ENCODE data around the gene GRIN3A.
"Not testable (repeated sequence)": the region's sequence is repeated elsewhere in the genome, so short reads cannot be mapped to it uniquely, and the experiment has no call there.

Gene GRIN3A

DNA sequence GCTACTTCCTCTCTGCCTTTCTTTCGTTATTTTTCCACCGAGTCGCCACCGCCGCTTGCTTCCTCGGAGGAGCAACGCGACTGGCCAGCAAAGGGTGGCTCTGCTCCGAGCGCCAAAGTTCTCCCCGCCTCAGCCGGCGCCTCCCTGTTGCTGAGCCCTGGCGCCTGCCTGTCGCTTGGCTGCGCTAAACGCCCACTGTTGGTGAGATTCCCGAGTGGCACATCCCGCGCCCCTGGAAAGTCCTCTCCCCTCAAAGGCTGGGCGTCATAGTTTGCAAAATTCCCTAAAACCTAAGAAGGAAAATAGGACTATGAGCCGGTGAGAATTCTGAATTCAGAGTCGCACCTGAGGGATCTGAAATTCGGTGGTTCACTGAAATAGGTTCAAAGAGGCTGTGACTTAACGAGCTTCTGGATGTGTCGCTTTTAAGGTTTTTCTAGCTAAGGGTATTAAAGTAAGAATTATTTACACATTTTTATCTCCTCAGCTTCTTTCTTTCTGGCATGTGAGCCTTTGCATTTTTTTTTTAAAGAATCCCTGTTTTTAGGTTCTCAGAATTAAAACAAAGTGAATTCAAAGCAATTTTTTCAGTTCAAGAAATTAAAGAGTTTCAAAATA is at the start of gene GRIN3A:
TSS of gene GRIN3A (minus strand) at position 82 of the 618 bp plus-strand sequence. CDS start 668 bp downstream, outside the sequence.
- peak in 26 of 56 donors; percentile 3 to 73 (median 28) for DNase-seq

DNA sequence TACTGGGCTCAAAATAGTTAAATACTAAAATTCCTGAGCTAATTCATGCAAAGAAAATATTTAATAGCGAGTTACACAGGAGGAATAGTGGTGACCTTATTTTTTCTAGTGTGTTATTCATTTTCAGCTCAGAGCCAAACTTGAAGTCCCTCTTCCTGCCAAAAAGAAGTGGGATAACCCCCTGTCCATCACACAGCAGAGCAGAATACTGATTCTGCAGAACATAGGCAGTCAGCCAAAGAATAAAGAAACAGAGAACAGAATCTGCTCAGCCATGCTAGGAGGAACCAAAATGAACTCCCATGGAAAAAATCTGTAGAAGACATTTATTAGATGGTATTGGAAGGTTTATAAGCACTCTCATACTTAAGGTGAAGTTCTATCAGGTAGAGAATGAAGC is 49.4 kb upstream of the GRIN3A start:
- no peak for DNase-seq

DNA sequence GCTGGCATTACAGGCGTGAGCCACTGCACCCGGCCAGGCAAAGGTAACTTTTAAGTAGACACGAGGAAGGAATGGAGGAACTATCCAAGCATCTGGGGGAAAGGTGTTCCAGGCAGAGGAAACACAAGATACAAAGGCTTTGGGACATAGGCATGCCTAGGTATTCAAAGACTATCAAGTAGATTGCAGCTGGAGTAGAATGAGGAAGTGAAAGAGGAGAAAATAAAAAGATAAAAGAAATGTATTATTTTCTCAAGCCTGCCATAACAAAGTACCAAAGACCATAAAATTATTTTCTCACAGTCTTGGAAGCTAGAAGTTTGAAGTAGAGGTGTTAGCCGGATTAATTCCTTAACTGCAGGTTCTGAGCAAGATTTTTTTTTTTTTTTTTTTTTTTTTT is 39.9 kb upstream of the GRIN3A start:
- no peak for DNase-seq

DNA sequence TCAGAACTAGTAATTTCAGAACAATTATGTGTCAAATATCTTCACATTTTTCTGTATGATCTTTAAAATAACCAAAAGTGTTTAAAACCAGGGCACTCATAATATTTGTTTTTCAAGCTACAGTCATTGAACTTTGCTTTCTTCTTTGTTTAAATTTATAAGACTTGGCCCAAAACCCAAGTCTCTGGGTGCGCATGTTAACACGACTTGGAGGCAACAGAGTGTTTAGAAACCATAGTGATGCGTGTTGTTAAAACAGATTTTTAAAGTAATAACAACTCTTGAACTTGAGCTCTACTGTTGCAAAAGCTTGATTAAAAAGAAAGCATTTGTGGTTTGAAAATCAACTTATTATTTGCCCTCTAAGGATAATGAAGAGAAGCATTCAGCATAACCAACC is 26.0 kb upstream of the GRIN3A start:
- no peak for DNase-seq

DNA sequence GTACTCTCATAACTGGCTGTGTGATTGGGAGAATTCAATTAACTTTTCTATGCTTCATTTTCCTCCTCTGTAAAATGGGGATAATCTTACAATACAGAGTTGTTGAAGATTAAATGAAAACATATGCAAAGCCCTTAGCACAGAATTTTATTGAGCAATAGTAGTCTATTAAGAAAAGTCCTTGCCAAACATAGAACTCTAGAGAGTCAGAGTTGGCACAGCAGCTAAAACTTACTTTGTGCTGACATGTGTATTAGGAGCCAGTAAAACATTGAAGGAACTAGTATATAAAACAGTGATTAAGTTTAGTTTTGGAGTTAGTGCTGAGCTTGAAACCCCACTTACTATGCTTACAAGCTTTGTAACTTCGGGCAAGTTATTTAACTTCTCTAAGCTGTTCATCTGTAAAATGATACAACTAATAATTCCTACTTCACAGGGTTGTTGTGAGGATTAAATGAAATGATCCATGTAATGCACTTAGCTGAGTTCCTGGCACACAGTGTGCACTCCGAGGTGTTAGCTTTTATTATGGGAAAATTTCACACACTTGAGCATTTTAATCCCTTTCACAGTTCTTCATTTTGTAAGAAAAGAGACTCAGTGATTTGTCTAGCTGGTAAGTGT is 20.0 kb upstream of the GRIN3A start:
- no peak for DNase-seq

DNA sequence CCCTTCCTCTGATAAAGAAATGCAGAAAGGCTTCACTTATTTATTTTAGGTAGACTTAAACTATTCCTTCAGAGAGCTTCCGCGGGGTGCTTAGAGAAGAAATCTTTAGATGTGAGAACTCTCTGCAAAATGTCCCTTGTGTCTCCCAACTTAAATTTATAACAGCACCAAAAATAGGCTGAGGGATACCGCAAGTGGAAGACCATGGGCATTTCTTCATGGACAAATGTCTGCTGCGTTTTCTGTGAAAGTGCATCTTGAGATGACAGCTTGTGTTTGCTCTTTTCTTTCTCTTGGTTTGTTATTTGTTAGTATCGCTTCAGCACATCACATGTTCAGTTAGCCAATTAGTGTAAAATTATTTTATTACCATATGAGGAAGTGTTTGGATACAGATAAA is 15.3 kb upstream of the GRIN3A start:
- no peak for DNase-seq

DNA sequence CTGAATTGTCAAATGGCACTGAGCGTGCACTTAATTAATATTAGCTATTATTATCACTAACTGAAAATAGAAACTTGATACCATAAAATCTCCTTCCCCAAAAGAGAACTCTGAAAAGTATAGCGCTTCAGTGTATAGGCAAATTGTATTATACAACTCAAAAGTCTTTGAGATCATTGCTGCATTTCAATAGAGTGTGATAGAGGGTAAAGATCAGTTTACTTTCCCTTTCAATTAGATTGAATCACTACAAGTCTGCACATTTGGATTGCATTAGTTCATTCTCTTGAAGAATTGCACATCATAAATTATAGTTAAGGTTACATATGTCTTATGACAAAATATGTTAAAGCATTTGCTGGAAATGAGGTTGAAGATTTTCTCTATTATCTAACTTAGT is 13.4 kb upstream of the GRIN3A start:
- DNase-seq = no peak

DNA sequence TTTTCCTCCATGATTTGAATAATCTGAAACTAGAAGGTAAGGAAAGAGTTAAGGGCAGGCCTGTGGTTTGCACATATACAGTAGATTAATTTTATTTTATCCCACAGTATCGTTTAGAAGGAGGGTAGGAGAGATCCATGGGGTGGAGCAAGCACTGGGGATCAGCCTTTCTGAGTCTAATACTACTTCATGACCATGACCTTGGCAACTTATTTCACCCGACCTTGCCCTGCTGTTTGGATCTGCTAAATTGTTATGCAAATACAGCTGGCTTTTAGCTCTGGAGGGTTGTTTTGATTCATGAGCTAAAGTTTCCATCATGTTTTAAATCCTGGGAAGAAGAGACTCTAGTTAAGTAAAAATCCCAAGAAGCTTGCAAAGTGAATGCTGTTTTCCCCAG is 864 bp upstream of the GRIN3A start:
- DNase-seq = no peak

DNA sequence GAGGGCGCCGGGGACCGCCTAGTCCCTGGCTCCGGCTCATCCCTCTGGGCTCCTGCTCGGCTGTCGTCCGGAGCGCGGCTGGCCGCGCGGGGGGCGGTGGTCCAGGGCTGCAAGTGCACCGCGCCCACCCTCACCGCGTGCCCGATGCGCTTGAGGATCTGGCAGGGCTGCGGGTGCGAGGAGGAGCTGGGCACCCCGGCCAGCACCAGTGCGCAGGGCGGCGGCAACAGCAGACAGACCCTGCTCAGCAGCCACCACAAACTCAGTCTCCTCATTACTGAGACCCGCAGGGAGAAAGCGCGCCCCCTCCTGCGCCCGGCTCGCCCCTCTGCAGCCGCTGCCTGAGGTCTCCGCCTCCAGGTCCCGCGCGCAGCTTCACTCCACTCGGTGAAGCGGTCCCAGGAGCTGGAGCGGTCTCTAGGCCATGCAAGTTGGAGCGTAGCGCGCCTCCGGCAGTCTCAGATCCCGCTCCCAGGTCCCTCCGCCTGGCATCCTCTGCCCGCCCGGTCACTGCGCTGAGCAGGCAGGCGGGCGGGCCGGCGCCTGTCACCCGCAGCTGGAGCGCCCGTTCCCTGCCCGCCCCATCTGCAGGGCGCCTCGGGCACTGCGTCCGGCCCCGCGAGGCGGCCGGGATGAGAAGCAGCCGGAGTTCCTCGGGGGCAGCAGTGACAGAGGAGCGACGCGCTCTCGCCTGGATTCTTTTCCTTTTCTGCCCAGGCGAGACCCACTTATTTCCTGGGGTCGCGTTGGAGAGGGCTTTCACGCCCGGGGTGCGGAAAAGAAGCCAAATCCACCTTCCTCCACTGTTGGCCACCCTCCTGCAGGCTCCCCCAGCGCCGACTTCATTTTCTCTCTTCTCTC is 512 bp downstream of the GRIN3A start:
- peak in 4 of 56 donors; percentile 5 to 34 (median 16) for DNase-seq

DNA sequence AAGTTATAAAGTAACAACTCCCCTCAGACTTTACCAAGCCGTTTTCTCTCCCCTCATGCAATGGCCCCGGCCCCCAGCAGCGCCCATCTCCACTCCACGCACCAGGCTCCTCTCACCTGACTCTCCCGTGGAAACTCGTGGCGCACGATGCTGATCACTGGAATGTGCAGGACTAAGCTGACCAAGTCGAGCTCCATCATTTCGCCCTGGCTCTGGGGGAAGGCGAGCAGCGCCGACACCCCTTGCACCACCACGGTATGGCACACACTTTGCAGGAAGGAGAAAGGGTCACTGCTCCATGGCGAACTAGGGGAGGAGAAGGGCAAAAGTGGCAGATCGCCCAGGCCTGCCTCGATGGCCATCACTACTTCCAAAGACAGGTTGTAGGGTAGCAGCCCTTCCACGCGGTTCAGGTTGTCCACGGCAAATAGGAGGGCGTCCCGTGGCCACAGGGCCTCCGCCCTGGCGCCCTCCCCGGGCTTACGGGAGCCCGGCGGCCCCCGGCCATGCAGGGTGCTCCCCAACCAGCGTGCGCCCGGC is 1.2 kb downstream of the GRIN3A start:
- peak in 1 of 56 donors; percentile 1 for DNase-seq

DNA sequence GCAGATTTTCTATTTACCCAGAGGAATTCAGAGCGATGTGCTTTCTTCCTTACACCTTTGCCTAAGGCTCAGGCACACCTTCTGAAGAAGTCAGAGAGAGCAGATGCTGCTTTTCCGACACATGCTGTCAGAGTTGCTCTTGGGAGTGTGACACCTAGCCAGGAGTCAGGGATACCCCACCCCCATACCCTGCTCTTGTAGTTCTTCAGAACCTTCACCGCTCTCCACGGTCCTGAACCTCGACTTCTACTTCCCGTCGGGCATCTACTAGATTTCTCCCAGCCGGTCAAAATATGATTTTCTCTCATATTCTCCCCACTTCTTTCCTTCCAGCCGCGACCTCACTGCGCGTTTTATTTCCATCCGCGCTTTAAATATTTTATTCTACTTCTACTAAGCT is 1.7 kb downstream of the GRIN3A start:
- no peak for DNase-seq

DNA sequence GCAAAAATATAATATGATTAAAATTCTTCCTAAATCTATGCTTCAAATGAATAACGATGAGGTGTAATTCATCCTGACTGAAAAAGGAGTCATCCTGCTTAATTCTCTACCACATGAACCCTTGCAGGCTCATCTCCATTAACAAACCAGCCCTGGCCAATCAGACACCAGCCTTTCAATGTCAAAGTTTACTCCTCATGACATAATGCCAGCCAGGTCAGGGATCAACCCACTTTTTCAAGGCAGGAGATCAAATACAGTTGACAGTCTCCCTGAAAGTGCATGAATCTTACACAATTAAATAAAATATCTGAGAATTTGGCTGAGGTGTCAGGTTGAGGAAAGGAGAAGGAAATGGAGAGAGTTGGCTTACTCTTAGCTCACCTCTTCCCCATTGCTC is 7.0 kb downstream of the GRIN3A start:
- no peak for DNase-seq

DNA sequence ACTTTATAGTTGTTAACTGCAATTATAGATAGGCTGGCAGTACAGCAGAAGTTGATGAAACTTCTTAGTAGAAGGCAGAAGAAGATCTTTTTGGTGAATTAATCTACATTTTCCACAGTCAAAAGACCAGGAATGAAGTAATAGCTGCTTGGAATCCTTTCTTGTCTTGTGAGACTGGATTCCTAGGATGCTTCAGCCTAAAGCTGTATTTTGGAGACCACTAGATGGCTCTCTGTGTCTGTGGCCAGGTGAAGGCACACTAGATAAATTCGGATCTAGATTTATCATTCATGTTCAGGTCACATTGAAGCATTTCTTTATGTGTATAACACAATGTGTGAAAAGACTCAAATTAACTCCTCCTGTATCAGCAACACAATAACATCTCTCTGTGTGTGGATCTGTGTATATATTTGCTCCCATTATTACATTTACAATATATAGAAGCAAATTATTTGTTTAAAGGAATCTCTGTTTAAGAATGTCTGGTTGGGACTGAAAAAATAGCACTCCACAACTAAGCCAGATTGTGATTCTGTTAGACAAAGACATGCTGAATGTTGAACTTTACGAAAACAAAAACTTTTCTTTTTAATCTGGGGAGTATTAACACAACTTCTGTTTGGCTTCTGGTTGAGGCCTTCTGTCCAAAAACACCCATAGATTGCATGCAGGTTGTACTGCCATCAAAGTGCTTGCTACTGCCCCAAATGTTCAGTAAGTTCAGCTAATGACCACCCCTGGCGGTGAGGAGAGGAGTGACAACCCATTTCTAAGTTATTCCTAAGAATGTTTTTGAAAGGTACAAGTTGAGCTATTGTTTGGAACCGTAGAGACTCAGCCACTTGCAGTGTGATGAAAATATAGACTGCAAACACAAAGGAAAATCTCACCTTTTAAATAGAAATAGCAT is 10.6 kb downstream of the GRIN3A start:
- peak in 1 of 56 donors; percentile 18 for DNase-seq

DNA sequence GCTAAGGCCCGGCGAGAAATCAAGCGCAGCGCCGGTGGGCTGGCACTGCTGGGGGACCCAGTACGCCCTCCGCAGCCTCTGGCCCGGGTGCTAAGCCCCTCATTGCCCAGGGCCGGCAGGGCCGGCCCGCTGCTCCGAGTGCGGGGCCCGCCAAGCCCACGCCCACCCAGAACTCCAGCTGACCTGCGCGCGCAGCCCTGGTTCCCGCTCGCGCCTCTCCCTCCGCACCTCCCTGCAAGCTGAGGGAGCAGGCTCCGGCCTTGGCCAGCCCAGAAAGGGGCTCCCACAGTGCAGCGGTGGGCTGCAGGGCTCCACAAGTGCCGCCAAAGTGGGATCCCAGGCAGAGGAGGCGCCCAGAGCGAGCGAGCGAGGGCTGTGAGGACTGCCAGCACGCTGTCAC is 14.2 kb downstream of the GRIN3A start:
- DNase-seq = not testable (repeated sequence)

DNA sequence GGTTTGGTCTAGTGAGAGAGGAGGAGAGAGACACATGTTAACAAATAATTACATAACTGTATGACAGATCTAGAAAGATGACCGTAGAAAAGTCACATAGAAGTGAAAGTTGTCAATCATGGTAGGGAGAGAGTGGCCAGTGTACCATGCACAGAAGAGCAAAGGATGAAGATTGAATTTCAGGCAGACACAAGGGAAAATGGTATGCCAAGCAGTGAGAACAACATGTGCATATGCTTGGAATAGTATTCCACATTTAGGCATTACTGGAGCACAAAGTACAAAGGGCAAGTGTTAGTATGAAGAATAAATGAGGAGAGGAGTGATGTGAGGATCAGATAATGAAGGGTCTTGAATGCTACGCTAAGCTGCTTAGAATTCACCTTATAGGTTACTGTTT is 20.3 kb downstream of the GRIN3A start:
- DNase-seq = no peak

DNA sequence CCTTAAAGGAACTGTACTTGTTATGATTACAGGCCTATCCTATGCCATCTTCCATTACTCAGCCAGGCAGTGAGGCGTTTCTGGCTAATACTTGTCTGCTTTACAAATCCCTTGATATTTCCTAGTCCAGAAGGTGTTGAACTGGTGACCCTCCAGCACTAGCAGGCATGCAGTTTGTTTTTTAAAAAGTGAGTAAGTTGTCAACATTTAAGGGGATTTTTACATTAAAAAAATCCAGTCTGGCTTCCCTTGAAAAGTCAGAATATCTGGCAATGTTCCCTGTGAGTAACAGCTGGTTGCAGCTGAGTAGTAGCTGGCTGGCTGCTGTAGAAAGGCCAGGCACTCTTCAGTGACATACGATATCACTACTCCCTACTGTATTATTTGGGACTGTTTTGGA is 21.8 kb downstream of the GRIN3A start:
- DNase-seq = no peak

DNA sequence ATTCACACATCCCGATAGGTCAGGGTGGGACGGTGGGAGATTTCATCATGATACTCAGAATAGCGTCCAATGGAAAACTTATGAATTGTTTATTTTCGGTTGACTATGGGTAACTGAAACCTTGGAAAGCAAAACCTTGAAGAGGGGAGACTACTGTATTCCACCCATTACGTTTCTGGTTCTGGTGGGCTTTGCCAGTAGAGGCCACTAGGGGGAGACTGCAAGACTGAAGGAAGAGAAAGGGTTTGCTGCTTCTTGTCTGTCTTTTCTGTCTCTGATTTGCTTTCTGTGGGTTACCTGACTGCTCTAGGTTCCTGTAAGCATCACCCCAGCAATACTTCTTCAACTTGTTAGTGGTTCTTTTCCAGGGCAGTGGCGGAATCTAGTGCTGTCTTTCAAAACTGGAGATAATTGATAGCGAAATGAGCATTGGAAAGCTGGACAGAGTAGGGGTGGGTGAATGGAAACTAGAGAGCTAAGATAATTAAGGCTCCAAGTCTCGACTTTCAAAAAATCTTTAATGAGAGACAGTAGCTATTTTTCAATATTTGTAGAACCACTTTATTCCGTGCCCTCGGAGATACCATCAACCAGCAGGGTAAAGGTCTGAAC is 27.0 kb downstream of the GRIN3A start:
- DNase-seq = no peak

DNA sequence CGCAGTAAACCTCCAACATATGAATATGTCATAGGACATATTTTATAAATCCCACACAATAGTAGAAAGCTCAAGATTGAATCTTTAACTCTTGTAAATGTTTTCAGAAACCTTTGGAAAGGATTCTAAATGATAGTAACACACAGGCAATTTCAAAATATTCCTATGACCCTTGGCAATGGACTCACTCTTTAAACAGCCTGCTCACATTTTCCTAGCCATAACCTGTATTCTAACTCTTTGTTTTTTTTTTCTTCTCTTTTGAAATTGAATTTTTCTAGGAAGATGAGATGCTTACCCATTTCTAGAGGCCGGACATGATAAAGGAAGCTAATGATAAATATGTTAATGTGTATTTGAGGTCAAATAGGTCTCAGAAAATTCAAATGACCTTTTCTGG is 29.6 kb downstream of the GRIN3A start:
- no peak for DNase-seq

DNA sequence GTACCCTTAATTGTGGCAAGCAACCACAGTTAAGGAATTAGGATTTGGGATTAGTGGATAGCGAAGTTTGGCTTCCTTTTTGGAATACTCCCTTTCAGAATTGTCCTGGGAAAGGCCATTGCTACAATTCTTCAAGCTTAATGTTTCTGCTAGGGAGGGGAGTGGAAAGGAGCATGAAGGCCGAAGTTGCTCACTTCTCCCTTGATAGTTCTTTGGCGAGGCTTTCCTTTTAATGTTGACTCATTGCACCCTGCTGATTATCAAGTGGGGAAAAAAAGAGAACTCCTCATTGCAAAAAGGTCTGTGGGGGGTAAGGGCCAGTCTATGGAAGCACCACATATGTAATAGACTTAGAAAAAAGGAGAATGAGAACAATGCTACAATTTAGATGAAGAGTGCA is 30.7 kb downstream of the GRIN3A start:
- no peak for DNase-seq

DNA sequence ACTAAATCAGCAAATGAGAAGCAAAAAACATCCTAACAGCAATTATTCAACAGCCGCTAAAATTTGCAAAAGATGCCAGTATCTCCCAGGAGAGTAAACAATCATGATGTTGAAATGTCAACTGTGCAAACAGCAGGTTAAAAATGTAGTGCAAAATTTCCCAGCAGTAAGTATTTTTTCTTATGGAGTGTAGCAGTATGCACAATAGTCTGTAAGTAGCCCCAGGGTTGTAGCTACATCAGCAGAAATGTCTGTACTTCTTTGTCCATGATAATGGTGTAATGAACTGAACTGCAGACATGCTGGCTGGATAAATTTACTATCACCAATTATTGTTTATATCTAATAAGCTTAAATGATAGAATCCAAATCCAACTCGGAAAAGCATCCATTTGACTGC is 31.4 kb downstream of the GRIN3A start:
- DNase-seq = no peak

Measured in nucleus accumbens (tissue), 56 donors.